Testis (tissue), 3 donors: ENCODE data around the gene FHOD3. TPM values are rescaled to one million over a fixed set of nuclear protein-coding genes. Genes with fewer than 3 reads are reported as not detected.

Experiments used
- DNase-seq: peaks from one replicate; pipeline ENCODE4 v3.0.0-alpha.2; 2019
- H3K27ac ChIP-seq, 2 donors: fragments of 200-600 bp; sonication (generic); one replicate each; pipeline ENCODE4 v1.5.1; 2019
- H3K27me3 ChIP-seq: fragments of 200-600 bp; sonication (generic); one replicate; pipeline ENCODE4 v1.5.1; 2019
- H3K36me3 ChIP-seq: fragments of 200-600 bp; sonication (generic); one replicate; pipeline ENCODE4 v1.5.1; 2017; ENCODE audit warnings: low read depth; ENCODE audit errors: missing control alignments
- H3K4me1 ChIP-seq: fragments of 200-600 bp; sonication (generic); one replicate; pipeline ENCODE4 v1.5.1; 2019
- H3K4me3 ChIP-seq, 2 donors: fragments of 200-600 bp; sonication (generic); one replicate each; pipeline ENCODE4 v1.5.1; 2017 to 2019
- H3K9me3 ChIP-seq: fragments of 200-600 bp; sonication (generic); one replicate; pipeline ENCODE4 v1.5.1; 2017
- CTCF ChIP-seq, 3 experiments: fragments of 450-650 bp in 2 of 3; fragments of 200-600 bp in 1 of 3; sonication (generic) in 1 of 3; IDR thresholded peaks; one replicate each; pipeline ENCODE4 v1.5.1; 2016 to 2019; ENCODE audit warnings: antibody characterized with exemption in 3 of 3, mild to moderate bottlenecking in 2 of 3, moderate library complexity in 1 of 3
- POLR2A ChIP-seq: fragments of 450-650 bp; IDR thresholded peaks from one replicate; pipeline ENCODE4 v1.6.1; 2017; ENCODE audit warnings: antibody characterized with exemption, mild to moderate bottlenecking, moderate library complexity
- WGBS, 2 donors: methylation state at CpG; one replicate each; pipeline ENCODE4 v1.1.5; 2018; 5-methylcytosine and 5-hydroxymethylcytosine counted together
- intact Hi-C: fragments of 100-400 bp; cut with DNase I; formaldehyde crosslinking; loops from one replicate; pipeline ENCODE4 v1.15.1; 2023; ENCODE audit warnings: low total_unique reads
- polyA plus RNA-seq: library from polyadenylated mRNA; stranded (reverse); fragments of 350-450 nt; fragmentation: Illumina TruSeq; extraction: RNeasy Lipid Tissue Mini Kit (QIAGEN cat#74804); gene quantifications from one replicate; pipeline ENCODE4 v1.2.3, GENCODE V29; 2014; ENCODE audit warnings: low read depth, low replicate concordance; ENCODE audit not compliant: insufficient read depth
- total RNA-seq, 2 donors: library from RNA; depleted of rRNA; stranded (reverse); fragments of >200 nt; gene quantifications; one replicate each; pipeline ENCODE4 v1.2.3, GENCODE V29; 2016

The FHOD3 gene
- total and polyA plus RNA-seq, 3 donors from 2014 or later, result 6.5 to 46.8 (median 37.3) TPM

DNA sequence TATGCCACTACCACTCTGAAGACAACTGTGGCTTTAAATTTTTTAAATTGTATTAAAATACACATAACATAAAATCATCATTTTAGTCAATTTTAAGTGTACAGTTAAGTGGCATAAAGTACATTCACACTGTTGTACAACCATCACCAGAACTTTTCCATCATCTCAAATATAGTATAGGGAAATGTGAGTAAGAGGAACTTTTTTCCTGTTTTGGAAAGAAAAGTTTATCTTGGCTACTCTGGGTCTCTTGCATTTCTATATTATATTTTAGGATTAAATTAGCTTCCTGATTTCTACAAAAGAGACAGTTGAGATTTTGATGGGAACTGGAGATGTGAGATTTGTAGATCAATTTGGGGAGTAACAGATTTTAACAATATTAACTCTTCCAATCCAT, 528.0 kb downstream of the FHOD3 start:
- H3K4me1 ChIP-seq, result no peaks in the 10 kb centered on the region
- intact Hi-C loops, result no loop called here
- no peak for DNase-seq
- TF ChIP-seq POLR2A, result no peak
- TF ChIP-seq CTCF (IDR thresholded peaks at IDR 0.05), result no peak
- H3K4me3 ChIP-seq, result no peak overlapping the region
- H3K27me3 ChIP-seq, result no peaks in the 10 kb centered on the region
- H3K36me3 ChIP-seq, result no peaks in the 10 kb centered on the region
- no peak overlapping the region for H3K27ac ChIP-seq
- H3K9me3 ChIP-seq, result no peaks in the 10 kb centered on the region

- no peak for DNase-seq
- Histone ChIP-seq H3K27me3 (no peaks in the 10 kb centered on the region), H3K36me3 (no peaks in the 10 kb centered on the region), H3K4me1 (no peaks in the 10 kb centered on the region), H3K9me3 (no peaks in the 10 kb centered on the region), H3K27ac (no peak overlapping the region), H3K4me3 (no peak overlapping the region)
- intact Hi-C loops, result no loop called here
- TF ChIP-seq CTCF (IDR thresholded peaks at IDR 0.05) (no peak), POLR2A (no peak)
- 93 to 94% methylated on average over 3 of the region's 3 CpGs for WGBS, 2 donors
Observed at GRCh38 chr18:36826556-36826955, 529.0 kb downstream of the FHOD3 start.

GRCh38 chr18:36828157-36828629, 530.7 kb downstream of the FHOD3 start:
- intact Hi-C loops, result loop anchor here (2.0 kb wide), 1 partner anchor 39 kb away; no protein-coding TSS in a partner anchor
- Histone ChIP-seq H3K27ac (peak overlapping the region; percentile 86 to 89), H3K36me3 (no peaks in the 10 kb centered on the region), H3K27me3 (no peaks in the 10 kb centered on the region), H3K4me1 (no peaks in the 10 kb centered on the region), H3K9me3 (no peaks in the 10 kb centered on the region), H3K4me3 (peak overlapping the region; percentile 86 to 96)
- TF ChIP-seq CTCF (IDR thresholded peaks at IDR 0.05), result no peak
- TF ChIP-seq POLR2A, result no peak
- peak; percentile 58 for DNase-seq
- 1% methylated on average over 18 of the region's 18 CpGs for WGBS, 2 donors

- DNase-seq, result peak; percentile 89
- TF ChIP-seq POLR2A (no peak), CTCF (IDR thresholded peaks at IDR 0.05) (peak in 2 of 3 experiments; percentile 8 to 31)
- Histone ChIP-seq H3K9me3 (no peaks in the 10 kb centered on the region), H3K27me3 (no peaks in the 10 kb centered on the region), H3K4me1 (no peaks in the 10 kb centered on the region), H3K36me3 (no peaks in the 10 kb centered on the region), H3K4me3 (peak within 1 kb of the TSS; percentile 86 to 96), H3K27ac (peak within 1 kb of the TSS; percentile 86 to 89)
- intact Hi-C loops, result loop anchor here (2.0 kb wide), 1 partner anchor 40 kb away; no protein-coding TSS in a partner anchor
- 1 to 2% methylated on average over 6 to 70 of the region's 83 CpGs for WGBS, 2 donors
Observed at GRCh38 chr18:36828630-36829361, 531.3 kb downstream of the FHOD3 start, which contains the start of the genes KIAA1328 and TPGS2. KIAA1328 (plus strand) TSS chr18:36829127; CDS start chr18:36829139, 12 bp downstream. TPGS2 (minus strand) TSS chr18:36829002; CDS start chr18:36828767, 235 bp downstream.

Other genes starting within 250 kb of the FHOD3 start
- 100 to 1,000 TPM in 1 of 2 donors, 10 to 100 TPM in 1; 98.6 to 104 TPM for gene RPRD1A, start 230.2 kb upstream of the FHOD3 start, total RNA-seq
- gene RPRD1A, start 230.2 kb upstream of the FHOD3 start, polyA plus RNA-seq, result 73.4 TPM
- 10 to 100 TPM; 51.4 to 53.8 TPM for gene SLC39A6, start 168.4 kb upstream of the FHOD3 start, total RNA-seq
- 38.1 TPM for gene SLC39A6, start 168.4 kb upstream of the FHOD3 start, polyA plus RNA-seq
- 10 to 100 TPM; 94.8 to 95.2 TPM for gene ELP2, start 167.8 kb upstream of the FHOD3 start, total RNA-seq
- 81.0 TPM for gene ELP2, start 167.8 kb upstream of the FHOD3 start, polyA plus RNA-seq
- gene MOCOS, start 110.2 kb upstream of the FHOD3 start, total RNA-seq, result 1 to 10 TPM; 1.5 to 1.9 TPM
- gene MOCOS, start 110.2 kb upstream of the FHOD3 start, polyA plus RNA-seq, result 2.9 TPM